Endothelial cell (in vitro differentiated cells): ENCODE results near the gene SYNDIG1. TPM values are rescaled to one million over a fixed set of nuclear protein-coding genes. Genes with fewer than 3 reads are reported as not detected.

Experiments
- DNase-seq: peaks from one replicate; pipeline ENCODE4 v3.0.0; 2021; ENCODE audit warnings: low spot score
- H3K27ac Mint-ChIP-seq: one replicate; pipeline ENCODE4 v1.8.0; 2021; ENCODE audit warnings: mixed read lengths, inconsistent platforms; ENCODE audit not compliant: unreplicated experiment
- H3K27me3 Mint-ChIP-seq: one replicate; pipeline ENCODE4 v1.8.0; 2021; ENCODE audit warnings: mild to moderate bottlenecking, moderate library complexity, mixed read lengths, inconsistent platforms; ENCODE audit not compliant: unreplicated experiment
- H3K36me3 Mint-ChIP-seq: one replicate; pipeline ENCODE4 v1.8.0; 2021; ENCODE audit warnings: mild to moderate bottlenecking, low read depth, mixed read lengths, inconsistent platforms; ENCODE audit not compliant: unreplicated experiment
- H3K4me1 Mint-ChIP-seq: one replicate; pipeline ENCODE4 v1.8.0; 2021; ENCODE audit warnings: mild to moderate bottlenecking, mixed read lengths, inconsistent platforms; ENCODE audit not compliant: unreplicated experiment
- H3K4me3 Mint-ChIP-seq: one replicate; pipeline ENCODE4 v1.8.0; 2021; ENCODE audit warnings: mild to moderate bottlenecking, mixed read lengths, inconsistent platforms; ENCODE audit not compliant: unreplicated experiment
- H3K9me3 Mint-ChIP-seq: one replicate; pipeline ENCODE4 v1.8.0; 2021; ENCODE audit warnings: mixed read lengths, inconsistent platforms; ENCODE audit not compliant: unreplicated experiment
- CTCF ChIP-seq: fragments of 200-600 bp; sonication (generic); IDR thresholded peaks from one replicate; pipeline ENCODE4 v1.5.0; 2021; ENCODE audit warnings: antibody characterized with exemption; ENCODE audit not compliant: unreplicated experiment
- total RNA-seq: library from RNA; stranded (reverse); fragmentation: NEBNext Ultra II Directional; extraction: Animal tissue kit (Norgen Biotek cat#: 25700); gene quantifications from one replicate; pipeline ENCODE4 v1.2.1, GENCODE V29; 2021; ENCODE audit not compliant: unreplicated experiment

SYNDIG1 gene
- total RNA-seq, 1 donor from 2014 or later = 8.1 TPM

- peaks cover 11% of the 10 kb centered on the region for H3K4me1 Mint-ChIP-seq
- H3K27me3 Mint-ChIP-seq = no peaks in the 10 kb centered on the region
- H3K9me3 Mint-ChIP-seq = no peaks in the 10 kb centered on the region
- H3K36me3 Mint-ChIP-seq = no peaks in the 10 kb centered on the region
- TF ChIP-seq CTCF = no peak
- no peak overlapping the region for H3K4me3 Mint-ChIP-seq
- H3K27ac Mint-ChIP-seq = no peak overlapping the region
- no peak for DNase-seq
Measured at GRCh38 chr20:24423390-24424313, 45.8 kb upstream of the SYNDIG1 start.

GRCh38 chr20:24425523-24426135 is 43.8 kb upstream of the SYNDIG1 start:
- no peak for DNase-seq
- no peaks in the 10 kb centered on the region for H3K36me3 Mint-ChIP-seq
- H3K27me3 Mint-ChIP-seq = no peaks in the 10 kb centered on the region
- TF ChIP-seq CTCF = no peak
- peaks cover 11% of the 10 kb centered on the region for H3K4me1 Mint-ChIP-seq
- no peak overlapping the region for H3K4me3 Mint-ChIP-seq
- H3K9me3 Mint-ChIP-seq = no peaks in the 10 kb centered on the region
- no peak overlapping the region for H3K27ac Mint-ChIP-seq

DNA sequence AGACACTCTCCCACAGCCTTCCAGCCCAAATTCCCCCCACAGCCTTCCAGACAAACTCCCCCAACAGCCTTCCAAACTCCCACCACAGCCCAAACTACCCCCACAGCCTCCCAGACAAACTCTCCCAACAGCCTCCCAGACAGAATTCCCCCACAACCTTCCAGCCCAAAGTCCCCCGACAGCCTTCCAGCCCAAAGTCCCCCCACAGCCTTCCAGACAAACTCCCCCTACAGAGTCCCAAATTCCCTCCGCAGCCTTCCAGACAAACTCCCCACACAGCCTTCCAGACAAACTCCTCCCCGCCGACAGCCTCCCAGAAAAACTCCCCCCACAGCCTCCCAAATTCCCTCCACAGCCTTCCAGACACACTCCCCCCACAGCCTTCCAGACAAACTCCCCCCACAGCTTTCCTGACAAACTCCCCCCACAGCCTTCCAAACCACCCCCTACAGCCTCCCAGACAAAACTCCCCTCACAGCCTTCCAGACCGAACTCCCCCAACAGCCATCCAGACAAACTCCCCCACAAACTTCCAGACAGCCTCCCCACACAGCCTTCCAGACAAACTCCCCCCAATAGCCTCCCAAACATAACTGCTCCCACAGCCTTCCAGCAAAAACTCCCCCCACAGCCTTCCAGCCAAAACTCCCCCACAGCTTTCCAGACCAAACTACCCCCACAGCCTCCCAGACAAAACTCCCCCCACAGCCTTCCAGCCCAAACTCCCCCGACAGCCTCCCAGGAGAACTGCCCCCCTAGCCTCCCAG is 38.0 kb upstream of the SYNDIG1 start:
- H3K4me1 Mint-ChIP-seq = peaks cover 31% of the 10 kb centered on the region
- H3K4me3 Mint-ChIP-seq = no peak overlapping the region
- H3K27me3 Mint-ChIP-seq = no peaks in the 10 kb centered on the region
- no peaks in the 10 kb centered on the region for H3K36me3 Mint-ChIP-seq
- no peaks in the 10 kb centered on the region for H3K9me3 Mint-ChIP-seq
- H3K27ac Mint-ChIP-seq = peak overlapping the region; percentile 76
- no peak for DNase-seq
- no peak for TF ChIP-seq CTCF

DNA sequence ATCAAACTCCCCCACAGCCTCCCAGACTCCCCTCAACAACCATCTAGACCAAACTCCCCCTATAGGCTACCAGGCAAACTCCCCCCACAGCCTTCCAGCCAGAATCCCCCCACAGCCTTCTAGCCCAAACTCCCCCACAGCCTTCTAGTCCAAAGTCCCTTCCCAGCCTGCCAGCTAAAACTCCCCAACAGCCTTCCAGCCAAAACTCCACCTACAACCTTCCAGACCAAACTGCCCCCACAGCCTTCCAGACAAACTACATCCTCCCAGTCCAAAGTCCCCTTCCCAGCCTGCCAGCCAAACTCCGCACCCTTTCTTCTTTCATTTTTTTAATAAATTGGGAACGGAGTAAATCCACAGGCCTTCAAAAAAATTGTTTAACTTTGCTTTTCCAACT is 37.4 kb upstream of the SYNDIG1 start:
- no peak for TF ChIP-seq CTCF
- Mint-ChIP-seq H3K36me3 (no peaks in the 10 kb centered on the region), H3K27ac (peak overlapping the region; percentile 76), H3K4me3 (no peak overlapping the region), H3K9me3 (no peaks in the 10 kb centered on the region), H3K4me1 (peaks cover 31% of the 10 kb centered on the region), H3K27me3 (no peaks in the 10 kb centered on the region)
- DNase-seq = peak; percentile 33
